Measurements from ENCODE around the gene EXOC6. TPM values are rescaled to one million over a fixed set of nuclear protein-coding genes. Genes with fewer than 3 reads are reported as not detected.

EXOC6 gene
- total and polyA plus RNA-seq, 10 donors, result 7.0 to 40.0 (median 25.4) TPM

DNA sequence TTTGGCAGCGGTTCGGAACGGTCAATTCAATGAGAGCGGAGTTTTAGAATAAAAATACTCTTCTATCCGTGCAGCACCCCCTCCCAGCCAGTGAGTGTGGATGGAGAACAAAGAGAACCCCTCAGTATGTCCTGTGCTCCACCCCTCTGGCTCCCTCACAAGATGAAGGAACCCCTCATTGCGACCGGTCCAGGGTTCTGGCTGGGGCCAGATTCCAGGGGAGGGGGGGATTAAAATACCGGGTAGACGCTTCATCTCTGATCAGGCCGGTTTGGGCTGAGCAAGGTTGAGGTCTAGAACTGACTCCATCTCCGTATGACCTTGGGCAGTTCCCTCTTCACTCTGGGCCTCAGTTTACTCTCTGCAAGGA, 218.2 kb downstream of the EXOC6 start:
- Histone ChIP-seq H3K27ac (no peak overlapping the region), H3K27me3 (replicated peaks in 1 of 7) (peaks cover 0 to 100% (median 86%) of the 10 kb centered on the region in 7 donors), H3K9me3 (no peaks in the 10 kb centered on the region), H3K4me3 (no peak overlapping the region), H3K4me1 (peaks cover 24 to 62% (median 45%) of the 10 kb centered on the region in 6 donors), H3K36me3 (no peaks in the 10 kb centered on the region)
- intact Hi-C loops (cut with DNase I; ENCODE audit: low total_unique reads), result no loop called here
- 11 to 24% (median 18%) methylated on average over 11 of the region's 11 CpGs for WGBS, 5 donors
- TF ChIP-seq, protein P1, sequence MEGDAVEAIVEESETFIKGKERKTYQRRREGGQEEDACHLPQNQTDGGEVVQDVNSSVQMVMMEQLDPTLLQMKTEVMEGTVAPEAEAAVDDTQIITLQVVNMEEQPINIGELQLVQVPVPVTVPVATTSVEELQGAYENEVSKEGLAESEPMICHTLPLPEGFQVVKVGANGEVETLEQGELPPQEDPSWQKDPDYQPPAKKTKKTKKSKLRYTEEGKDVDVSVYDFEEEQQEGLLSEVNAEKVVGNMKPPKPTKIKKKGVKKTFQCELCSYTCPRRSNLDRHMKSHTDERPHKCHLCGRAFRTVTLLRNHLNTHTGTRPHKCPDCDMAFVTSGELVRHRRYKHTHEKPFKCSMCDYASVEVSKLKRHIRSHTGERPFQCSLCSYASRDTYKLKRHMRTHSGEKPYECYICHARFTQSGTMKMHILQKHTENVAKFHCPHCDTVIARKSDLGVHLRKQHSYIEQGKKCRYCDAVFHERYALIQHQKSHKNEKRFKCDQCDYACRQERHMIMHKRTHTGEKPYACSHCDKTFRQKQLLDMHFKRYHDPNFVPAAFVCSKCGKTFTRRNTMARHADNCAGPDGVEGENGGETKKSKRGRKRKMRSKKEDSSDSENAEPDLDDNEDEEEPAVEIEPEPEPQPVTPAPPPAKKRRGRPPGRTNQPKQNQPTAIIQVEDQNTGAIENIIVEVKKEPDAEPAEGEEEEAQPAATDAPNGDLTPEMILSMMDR (IDR thresholded peaks at IDR 0.05 in 8 of 11, conservative IDR thresholded peaks at IDR 0.05 in 3 of 11), result no peak
- TF ChIP-seq POLR2A (IDR thresholded peaks at IDR 0.05) (no peak), POLR2AphosphoS5 (IDR thresholded peaks at IDR 0.05) (no peak)
- DNase-seq, result no peak

DNA sequence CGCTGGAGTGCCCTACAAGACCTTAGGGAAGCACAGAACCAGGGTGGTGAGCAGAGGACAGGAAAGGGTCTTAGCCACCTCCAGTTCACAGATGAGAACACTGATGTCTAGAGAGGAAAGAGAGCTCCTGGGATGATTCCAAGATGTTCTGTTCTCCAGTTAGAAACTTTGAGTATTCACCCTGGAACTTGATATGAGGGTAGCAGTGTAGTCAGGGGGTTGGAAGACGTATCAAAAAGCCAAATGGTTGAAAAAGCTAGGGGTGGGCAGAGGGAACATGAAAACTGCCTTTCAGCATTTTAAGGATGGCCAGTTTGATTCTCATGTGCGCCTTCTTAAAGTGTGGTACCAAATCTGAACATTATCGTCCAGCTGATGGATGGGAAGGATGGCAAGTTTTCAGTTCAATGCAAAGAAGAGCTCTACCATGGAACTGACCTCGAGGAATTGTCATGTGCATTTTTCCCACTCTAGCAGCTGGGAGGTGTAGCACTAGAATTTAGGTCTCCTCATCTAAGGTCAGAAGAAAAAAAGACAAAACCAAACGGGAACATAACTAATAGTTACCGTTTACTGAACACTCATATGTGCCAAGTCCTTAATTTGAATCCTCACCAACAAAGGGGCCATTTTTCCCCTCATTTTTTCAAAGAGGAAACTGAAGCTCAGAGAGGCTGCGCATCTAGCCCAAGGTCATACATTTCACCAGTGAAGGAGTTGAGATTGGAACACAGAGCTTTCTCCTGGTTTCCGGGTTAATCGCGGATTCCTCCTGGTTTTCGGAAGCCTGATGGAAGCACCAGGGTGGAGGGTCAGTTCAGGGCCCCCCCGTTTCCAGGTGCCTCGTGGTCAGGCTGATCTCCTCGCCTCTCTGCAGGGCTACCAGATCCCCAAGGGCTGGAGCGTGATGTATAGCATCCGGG, 219.4 kb downstream of the EXOC6 start:
- WGBS, 5 donors, result 11 to 15% (median 13%) methylated on average over 12 to 17 of the region's 17 CpGs
- Histone ChIP-seq H3K27ac (no peak overlapping the region), H3K36me3 (no peaks in the 10 kb centered on the region), H3K4me3 (peak overlapping the region in 2 of 8 donors; percentile 17 to 21), H3K9me3 (no peaks in the 10 kb centered on the region), H3K4me1 (peaks cover 23 to 62% (median 44%) of the 10 kb centered on the region in 6 donors), H3K27me3 (replicated peaks in 1 of 7) (peaks cover 3 to 100% (median 91%) of the 10 kb centered on the region in 7 donors)
- intact Hi-C loops (cut with DNase I; ENCODE audit: low total_unique reads), result no loop called here
- TF ChIP-seq POLR2A (IDR thresholded peaks at IDR 0.05) (no peak), POLR2AphosphoS5 (IDR thresholded peaks at IDR 0.05) (no peak)
- TF ChIP-seq, protein P1 (IDR thresholded peaks at IDR 0.05 in 8 of 11, conservative IDR thresholded peaks at IDR 0.05 in 3 of 11), result no peak
- no peak for DNase-seq

DNA sequence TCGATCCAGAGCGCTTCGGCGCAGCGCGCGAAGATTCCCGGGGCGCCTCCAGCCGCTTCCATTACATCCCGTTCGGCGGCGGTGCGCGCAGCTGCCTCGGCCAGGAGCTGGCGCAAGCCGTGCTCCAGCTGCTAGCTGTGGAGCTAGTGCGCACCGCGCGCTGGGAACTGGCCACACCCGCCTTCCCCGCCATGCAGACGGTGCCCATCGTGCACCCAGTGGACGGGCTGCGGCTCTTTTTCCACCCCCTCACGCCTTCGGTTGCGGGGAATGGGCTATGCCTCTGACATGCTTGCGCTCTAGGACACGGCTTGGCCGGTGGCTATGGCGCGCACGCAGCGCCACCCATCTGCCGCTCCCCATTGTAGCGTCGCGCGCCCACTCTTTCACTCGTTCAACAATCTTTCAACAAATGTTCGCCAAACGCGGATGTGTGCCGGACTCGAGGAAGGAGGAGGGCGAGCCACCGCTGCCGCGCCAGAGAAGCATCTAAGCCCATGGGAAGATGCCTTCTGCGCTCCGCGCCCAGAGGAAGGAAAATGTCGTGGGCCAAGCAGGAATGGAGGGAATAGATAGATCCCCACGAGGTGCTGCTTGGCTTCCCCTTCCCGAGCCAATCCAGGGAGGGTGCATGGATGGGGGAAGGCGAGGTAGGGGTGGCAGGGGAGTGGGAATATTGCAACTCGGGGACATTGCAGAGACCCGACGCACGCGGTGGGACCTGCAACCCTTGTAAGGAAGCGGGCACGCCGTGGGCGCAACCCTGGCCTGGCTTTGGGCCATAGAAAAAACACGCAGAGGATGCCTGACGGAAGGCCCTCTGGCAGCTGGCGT, 220.3 kb downstream of the EXOC6 start:
- WGBS, 5 donors, result 2 to 7% (median 3%) methylated on average over 34 to 73 of the region's 73 CpGs
- no peak for DNase-seq
- H3K4me3 ChIP-seq, result peak overlapping the region in 4 of 8 donors; percentile 8 to 21 (median 14)

More for the DNA sequence above, 220.3 kb downstream of the EXOC6 start:
- H3K9me3 ChIP-seq, result no peaks in the 10 kb centered on the region
- H3K36me3 ChIP-seq, result no peaks in the 10 kb centered on the region
- H3K4me1 ChIP-seq, result peaks cover 30 to 62% (median 46%) of the 10 kb centered on the region in 6 donors
- intact Hi-C loops (cut with DNase I; ENCODE audit: low total_unique reads), result no loop called here
- TF ChIP-seq POLR2A (IDR thresholded peaks at IDR 0.05) (no peak), POLR2AphosphoS5 (IDR thresholded peaks at IDR 0.05) (peak in 2 of 3 donors; percentile 63 to 64)
- TF ChIP-seq, protein P1 (IDR thresholded peaks at IDR 0.05 in 8 of 11, conservative IDR thresholded peaks at IDR 0.05 in 3 of 11), result no peak
- no peak overlapping the region for H3K27ac ChIP-seq
- H3K27me3 ChIP-seq (replicated peaks in 1 of 7), result peaks cover 3 to 100% (median 92%) of the 10 kb centered on the region in 7 donors
